ENCODE measurements around the gene NR6A1. TPM values are rescaled to one million over a fixed set of nuclear protein-coding genes. Genes with fewer than 3 reads are reported as not detected.
A peak's percentile ranks its signal among the peaks of the same experiment; 100 is the strongest.

Gene NR6A1
- total RNA-seq, 1 experiment from 2014 or later, result 99.3 TPM

- H2BK120ac ChIP-seq (ENCODE audit: low read depth, low read length, poor library complexity, severe bottlenecking), result no peak overlapping the region
- no peaks in the 10 kb centered on the region for H3K36me3 Mint-ChIP-seq (ENCODE audit: insufficient read depth in 1 of 3, low read depth in 3 of 3)
- no peaks in the 10 kb centered on the region for H3K4me1 ChIP-seq (ENCODE audit: insufficient read depth, low read length)
- DNase-seq, result no peak
- no peak for TF ChIP-seq CTCF (conservative IDR thresholded peaks at IDR 0.05)
- H3K27ac ChIP-seq (ENCODE audit: insufficient read length, low read depth, low read length), result no peak overlapping the region
- no peak overlapping the region for H2BK12ac ChIP-seq (ENCODE audit: insufficient read length, low read depth, low read length)
- no peaks in the 10 kb centered on the region for H4K20me1 ChIP-seq (ENCODE audit: control insufficient read depth, insufficient read depth, insufficient read length)
- H2BK5ac ChIP-seq (ENCODE audit: insufficient read length, low read length), result no peak overlapping the region
- H3K4me2 ChIP-seq (ENCODE audit: insufficient read depth, insufficient read length, low read length), result no peak overlapping the region
- H3K23ac ChIP-seq (ENCODE audit: insufficient read length, low read depth, low read length), result no peak overlapping the region
- WGBS (ENCODE audit: extremely low coverage, insufficient read length, low lambda C conversion rate), result no CpG with 5 or more reads among the region's 7 CpGs
- H3K27ac Mint-ChIP-seq, result peak overlapping the region in 1 of 3 experiments; percentile 34; a peak in 2 of 7 replicates
- H3K4me1 Mint-ChIP-seq, result peaks cover 0 to 15% of the 10 kb centered on the region in 2 experiments; a peak in 2 of 4 replicates
- no peak overlapping the region for H3K9ac ChIP-seq (ENCODE audit: extremely low read depth, insufficient read length, low read length)
- no peak overlapping the region for H4K5ac ChIP-seq (ENCODE audit: insufficient read length, low read depth, low read length)
- no peaks in the 10 kb centered on the region for H3K9me3 Mint-ChIP-seq
- no peak overlapping the region for H4K8ac ChIP-seq (replicated peaks; ENCODE audit: insufficient read length, low read depth, low read length)
- peaks cover 22% of the 10 kb centered on the region for H3K27me3 Mint-ChIP-seq (ENCODE audit: low read depth)
- H3K27me3 ChIP-seq (ENCODE audit: insufficient read depth, low read length), result no peaks in the 10 kb centered on the region
- no peak overlapping the region; a peak in 1 of 5 replicates for H3K4me3 Mint-ChIP-seq
- H3K56ac ChIP-seq (ENCODE audit: insufficient read length, low read depth, low read length), result no peak overlapping the region
- H3T11ph ChIP-seq (ENCODE audit: low read length), result no peak overlapping the region
- no peak overlapping the region for H3K14ac ChIP-seq (ENCODE audit: insufficient read depth, low read length)
- no peak overlapping the region for H2AK5ac ChIP-seq (ENCODE audit: insufficient read length, low read length)
- no peaks in the 10 kb centered on the region for H3K9me3 ChIP-seq (ENCODE audit: control insufficient read depth, low read depth, low read length)
- H3K79me1 ChIP-seq (ENCODE audit: insufficient read depth, low read depth, low read length, poor library complexity, severe bottlenecking), result no peaks in the 10 kb centered on the region
- no peak overlapping the region for H3K4ac ChIP-seq (ENCODE audit: low read depth, low read length)
- no peak overlapping the region for H2BK20ac ChIP-seq (ENCODE audit: low read depth, low read length, poor library complexity, severe bottlenecking)
- H2AFZ ChIP-seq (ENCODE audit: low read length), result no peak overlapping the region
- H3K18ac ChIP-seq (ENCODE audit: insufficient read length, low read depth, low read length), result no peak overlapping the region
- no peaks in the 10 kb centered on the region for H3K23me2 ChIP-seq (ENCODE audit: insufficient read length, low read depth, low read length, poor library complexity, severe bottlenecking)
- no peaks in the 10 kb centered on the region for H3K79me2 ChIP-seq (ENCODE audit: insufficient read depth, low read length)
- H4K91ac ChIP-seq (ENCODE audit: insufficient read length, low read depth, low read length), result no peak overlapping the region
- H2BK15ac ChIP-seq (ENCODE audit: low read depth, low read length), result no peak overlapping the region
These were observed 298.3 kb downstream of the NR6A1 start for GRCh38 chr9:124472770-124473169.

Data from H9 (cell line).